SK-N-SH treated with all-trans-retinoic acid at 6 μM for 48 hours (cell line): Measurements from ENCODE around the gene ST6GALNAC5.

ENCODE experiments used
- ARNTL ChIP-seq: fragments of 450-650 bp; formaldehyde crosslinking; IDR thresholded peaks from 2 replicates; pipeline ENCODE4 v1.5.0; 2020; ENCODE audit warnings: low read depth, mild to moderate bottlenecking, moderate library complexity, borderline replicate concordance
- CSDC2 ChIP-seq: fragments of 250-450 bp; sonication (Bioruptor Pico); IDR thresholded peaks from 2 replicates; pipeline ENCODE4 v1.5.0; 2020; ENCODE audit warnings: mild to moderate bottlenecking, moderate library complexity
- ESRRG ChIP-seq: fragments of 250-450 bp; sonication (Bioruptor Pico); IDR thresholded peaks from 2 replicates; pipeline ENCODE4 v1.6.1; 2021; ENCODE audit warnings: mild to moderate bottlenecking
- OSR1 ChIP-seq: fragments of 250-450 bp; sonication (Bioruptor Pico); IDR thresholded peaks from 2 replicates; pipeline ENCODE4 v1.8.0; 2022; ENCODE audit warnings: moderate library complexity, mild to moderate bottlenecking, inconsistent platforms
- TOX ChIP-seq: fragments of 250-450 bp; sonication (Bioruptor Pico); IDR thresholded peaks from 2 replicates; pipeline ENCODE4 v1.8.0; 2021; ENCODE audit warnings: mild to moderate bottlenecking, moderate library complexity, borderline replicate concordance
- ZC3H10 ChIP-seq: fragments of 250-450 bp; sonication (Bioruptor Pico); IDR thresholded peaks from 2 replicates; pipeline ENCODE4 v1.5.1; 2021; ENCODE audit warnings: mild to moderate bottlenecking, moderate library complexity
- ZNF565 ChIP-seq: fragments of 450-650 bp; formaldehyde crosslinking; conservative IDR thresholded peaks from 2 replicates; pipeline ENCODE4 v1.5.0; 2020; ENCODE audit warnings: low read depth, mild to moderate bottlenecking, moderate library complexity
- ZNF70 ChIP-seq: fragments of 450-650 bp; formaldehyde crosslinking; IDR thresholded peaks from 2 replicates; pipeline ENCODE4 v1.5.0; 2020; ENCODE audit warnings: mild to moderate bottlenecking, moderate library complexity
- ZNF8 ChIP-seq: fragments of 450-650 bp; formaldehyde crosslinking; IDR thresholded peaks from 2 replicates; pipeline ENCODE4 v1.5.0; 2020; ENCODE audit warnings: mild to moderate bottlenecking, moderate library complexity
- TF ChIP-seq, protein P1 (sequence below): fragments of 250-450 bp; sonication (Bioruptor Pico); IDR thresholded peaks from 2 replicates; pipeline ENCODE4 v1.8.0; 2020; ENCODE audit warnings: mild to moderate bottlenecking, moderate library complexity, borderline replicate concordance
- TF ChIP-seq, protein P2 (sequence below): fragments of 250-450 bp; sonication (Bioruptor Pico); IDR thresholded peaks from 2 replicates; pipeline ENCODE4 v1.5.1; 2021; ENCODE audit warnings: mild to moderate bottlenecking, moderate library complexity
- TF ChIP-seq, protein P3 (sequence below): fragments of 250-450 bp; sonication (Bioruptor Pico); IDR thresholded peaks from 2 replicates; pipeline ENCODE4 v1.5.0; 2020; ENCODE audit warnings: mild to moderate bottlenecking, moderate library complexity

DNA sequence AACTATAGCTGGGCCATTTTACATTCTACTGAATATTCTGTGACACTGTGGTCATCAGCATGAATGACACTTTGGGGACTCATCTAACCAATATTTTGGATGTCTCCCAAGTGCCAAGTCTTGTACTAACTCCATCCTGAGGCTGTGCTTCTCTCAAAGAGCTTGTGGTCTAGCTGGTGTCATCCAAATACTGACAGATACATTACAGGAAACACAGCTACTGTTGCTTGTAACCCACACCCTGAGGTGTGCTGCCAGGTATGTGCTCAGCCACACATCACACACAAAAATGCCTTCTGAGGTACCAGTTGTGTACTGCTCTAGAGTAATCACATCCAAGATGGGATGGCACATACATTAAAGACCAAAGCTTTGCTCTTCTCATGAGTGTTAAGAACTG lies 81.6 kb downstream of the ST6GALNAC5 start:
- TF ChIP-seq ZC3H10 (CRISPR knock-in tag), result no peak
- no peak for TF ChIP-seq ZNF70 (CRISPR knock-in tag)
- TF ChIP-seq OSR1 (CRISPR knock-in tag), result no peak
- no peak for TF ChIP-seq ARNTL (CRISPR knock-in tag)
- TF ChIP-seq, protein P1, sequence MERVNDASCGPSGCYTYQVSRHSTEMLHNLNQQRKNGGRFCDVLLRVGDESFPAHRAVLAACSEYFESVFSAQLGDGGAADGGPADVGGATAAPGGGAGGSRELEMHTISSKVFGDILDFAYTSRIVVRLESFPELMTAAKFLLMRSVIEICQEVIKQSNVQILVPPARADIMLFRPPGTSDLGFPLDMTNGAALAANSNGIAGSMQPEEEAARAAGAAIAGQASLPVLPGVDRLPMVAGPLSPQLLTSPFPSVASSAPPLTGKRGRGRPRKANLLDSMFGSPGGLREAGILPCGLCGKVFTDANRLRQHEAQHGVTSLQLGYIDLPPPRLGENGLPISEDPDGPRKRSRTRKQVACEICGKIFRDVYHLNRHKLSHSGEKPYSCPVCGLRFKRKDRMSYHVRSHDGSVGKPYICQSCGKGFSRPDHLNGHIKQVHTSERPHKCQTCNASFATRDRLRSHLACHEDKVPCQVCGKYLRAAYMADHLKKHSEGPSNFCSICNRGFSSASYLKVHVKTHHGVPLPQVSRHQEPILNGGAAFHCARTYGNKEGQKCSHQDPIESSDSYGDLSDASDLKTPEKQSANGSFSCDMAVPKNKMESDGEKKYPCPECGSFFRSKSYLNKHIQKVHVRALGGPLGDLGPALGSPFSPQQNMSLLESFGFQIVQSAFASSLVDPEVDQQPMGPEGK (CRISPR knock-in tag), result no peak
- TF ChIP-seq, protein P2, sequence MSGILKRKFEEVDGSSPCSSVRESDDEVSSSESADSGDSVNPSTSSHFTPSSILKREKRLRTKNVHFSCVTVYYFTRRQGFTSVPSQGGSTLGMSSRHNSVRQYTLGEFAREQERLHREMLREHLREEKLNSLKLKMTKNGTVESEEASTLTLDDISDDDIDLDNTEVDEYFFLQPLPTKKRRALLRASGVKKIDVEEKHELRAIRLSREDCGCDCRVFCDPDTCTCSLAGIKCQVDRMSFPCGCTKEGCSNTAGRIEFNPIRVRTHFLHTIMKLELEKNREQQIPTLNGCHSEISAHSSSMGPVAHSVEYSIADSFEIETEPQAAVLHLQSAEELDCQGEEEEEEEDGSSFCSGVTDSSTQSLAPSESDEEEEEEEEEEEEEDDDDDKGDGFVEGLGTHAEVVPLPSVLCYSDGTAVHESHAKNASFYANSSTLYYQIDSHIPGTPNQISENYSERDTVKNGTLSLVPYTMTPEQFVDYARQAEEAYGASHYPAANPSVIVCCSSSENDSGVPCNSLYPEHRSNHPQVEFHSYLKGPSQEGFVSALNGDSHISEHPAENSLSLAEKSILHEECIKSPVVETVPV (CRISPR knock-in tag), result no peak
- TF ChIP-seq ESRRG, result no peak
- TF ChIP-seq CSDC2, result no peak
- no peak for TF ChIP-seq TOX (CRISPR knock-in tag)
- no peak for TF ChIP-seq ZNF565 (CRISPR knock-in tag)
- TF ChIP-seq ZNF8 (CRISPR knock-in tag), result no peak
- TF ChIP-seq, protein P3, sequence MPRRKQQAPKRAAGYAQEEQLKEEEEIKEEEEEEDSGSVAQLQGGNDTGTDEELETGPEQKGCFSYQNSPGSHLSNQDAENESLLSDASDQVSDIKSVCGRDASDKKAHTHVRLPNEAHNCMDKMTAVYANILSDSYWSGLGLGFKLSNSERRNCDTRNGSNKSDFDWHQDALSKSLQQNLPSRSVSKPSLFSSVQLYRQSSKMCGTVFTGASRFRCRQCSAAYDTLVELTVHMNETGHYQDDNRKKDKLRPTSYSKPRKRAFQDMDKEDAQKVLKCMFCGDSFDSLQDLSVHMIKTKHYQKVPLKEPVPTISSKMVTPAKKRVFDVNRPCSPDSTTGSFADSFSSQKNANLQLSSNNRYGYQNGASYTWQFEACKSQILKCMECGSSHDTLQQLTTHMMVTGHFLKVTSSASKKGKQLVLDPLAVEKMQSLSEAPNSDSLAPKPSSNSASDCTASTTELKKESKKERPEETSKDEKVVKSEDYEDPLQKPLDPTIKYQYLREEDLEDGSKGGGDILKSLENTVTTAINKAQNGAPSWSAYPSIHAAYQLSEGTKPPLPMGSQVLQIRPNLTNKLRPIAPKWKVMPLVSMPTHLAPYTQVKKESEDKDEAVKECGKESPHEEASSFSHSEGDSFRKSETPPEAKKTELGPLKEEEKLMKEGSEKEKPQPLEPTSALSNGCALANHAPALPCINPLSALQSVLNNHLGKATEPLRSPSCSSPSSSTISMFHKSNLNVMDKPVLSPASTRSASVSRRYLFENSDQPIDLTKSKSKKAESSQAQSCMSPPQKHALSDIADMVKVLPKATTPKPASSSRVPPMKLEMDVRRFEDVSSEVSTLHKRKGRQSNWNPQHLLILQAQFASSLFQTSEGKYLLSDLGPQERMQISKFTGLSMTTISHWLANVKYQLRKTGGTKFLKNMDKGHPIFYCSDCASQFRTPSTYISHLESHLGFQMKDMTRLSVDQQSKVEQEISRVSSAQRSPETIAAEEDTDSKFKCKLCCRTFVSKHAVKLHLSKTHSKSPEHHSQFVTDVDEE, result no peak
